Esophagus muscularis mucosa (tissue), 4 donors: ENCODE data around the gene TNRC18. TPM values are rescaled to one million over a fixed set of nuclear protein-coding genes. Genes with fewer than 3 reads are reported as not detected.

Experiments used
- DNase-seq: peaks from one replicate; pipeline ENCODE4 v3.0.0-alpha.2; 2017; ENCODE audit errors: extremely low spot score
- H3K27ac ChIP-seq, 4 donors: fragments of 200-600 bp; sonication (generic); replicated peaks in 1 of 4; 1 replicate in 3 of 4; 2 replicates in 1 of 4; pipeline ENCODE4 v1.5.1; 2016 to 2019; ENCODE audit warnings: mild to moderate bottlenecking in 1 of 4
- H3K27me3 ChIP-seq, 4 donors: fragments of 200-600 bp; sonication (generic); one replicate each; pipeline versions ENCODE4 v1.5.1 to v1.6.0; 2016 to 2019
- H3K36me3 ChIP-seq, 4 donors: fragments of 200-600 bp; sonication (generic); one replicate each; pipeline ENCODE4 v1.5.1; 2016 to 2019
- H3K4me1 ChIP-seq, 4 donors: fragments of 200-600 bp; sonication (generic); one replicate each; pipeline ENCODE4 v1.5.1; 2016 to 2019
- H3K4me3 ChIP-seq, 4 donors: fragments of 200-600 bp; sonication (generic); 1 replicate in 2 of 4; 2 replicates in 2 of 4; pipeline ENCODE4 v1.5.1; 2016 to 2019; ENCODE audit warnings: mild to moderate bottlenecking in 4 of 4, moderate library complexity in 1 of 4
- H3K9me3 ChIP-seq, 4 donors: fragments of 200-600 bp; sonication (generic); 1 replicate in 3 of 4; 2 replicates in 1 of 4; pipeline ENCODE4 v1.5.1; 2016 to 2019
- CTCF ChIP-seq, 3 experiments: fragments of 200-600 bp in 2 of 3; fragments of 450-650 bp in 1 of 3; sonication (generic) in 2 of 3; IDR thresholded peaks; one replicate each; pipeline ENCODE4 v1.5.1; 2017 to 2019; ENCODE audit warnings: antibody characterized with exemption in 3 of 3, mild to moderate bottlenecking in 2 of 3, moderate library complexity in 1 of 3
- EP300 ChIP-seq: sonication (generic); formaldehyde crosslinking; IDR thresholded peaks from one replicate; pipeline ENCODE4 v1.6.1; 2017; ENCODE audit warnings: antibody characterized with exemption
- POLR2A ChIP-seq: fragments of 450-650 bp; IDR thresholded peaks from one replicate; pipeline ENCODE4 v1.6.1; 2017; ENCODE audit warnings: antibody characterized with exemption, moderate library complexity, mild to moderate bottlenecking, low read depth
- POLR2AphosphoS5 ChIP-seq, 2 donors: sonication (generic); formaldehyde crosslinking; IDR thresholded peaks; one replicate each; pipeline ENCODE4 v1.6.1; 2017; ENCODE audit warnings: antibody characterized with exemption in 2 of 2
- WGBS: methylation state at CpG from one replicate; pipeline ENCODE4 v1.1.5; 2018; 5-methylcytosine and 5-hydroxymethylcytosine counted together
- intact Hi-C: fragments of 100-400 bp; cut with DNase I; formaldehyde crosslinking; loops from one replicate; pipeline ENCODE4 v1.15.1; 2023
- total RNA-seq, 4 donors: library from RNA; depleted of rRNA; stranded (reverse); fragments of >200 nt; gene quantifications; one replicate each; pipeline versions ENCODE4 v1.1.0 to v1.2.1, GENCODE V29; 2016

The TNRC18 gene
- total RNA-seq, 4 donors from 2014 or later: 101 to 277 (median 166) TPM

- H3K4me3 ChIP-seq: no peak overlapping the region
- no peaks in the 10 kb centered on the region for H3K36me3 ChIP-seq
- H3K27ac ChIP-seq: no peak overlapping the region
- peaks cover 3 to 36% (median 18%) of the 10 kb centered on the region in 4 donors for H3K4me1 ChIP-seq
- TF ChIP-seq POLR2A: no peak
- H3K9me3 ChIP-seq: no peaks in the 10 kb centered on the region
- no peaks in the 10 kb centered on the region for H3K27me3 ChIP-seq
- intact Hi-C loops: no loop called here
- WGBS: 75% methylated on average over 16 of the region's 16 CpGs
- no peak for DNase-seq
These were observed 20.0 kb upstream of the TNRC18 start for GRCh38 chr7:5443678-5444077.

- Histone ChIP-seq H3K36me3 (peaks cover 0 to 4% (median under 1%) of the 10 kb centered on the region in 4 donors), H3K27me3 (no peaks in the 10 kb centered on the region), H3K27ac (no peak overlapping the region), H3K4me1 (peaks cover 12 to 39% (median 20%) of the 10 kb centered on the region in 4 donors), H3K9me3 (no peaks in the 10 kb centered on the region), H3K4me3 (no peak overlapping the region)
- intact Hi-C loops: no loop called here
- TF ChIP-seq POLR2AphosphoS5 (IDR thresholded peaks at IDR 0.05) (no peak), CTCF (IDR thresholded peaks at IDR 0.05) (no peak), EP300 (no peak), POLR2A (no peak)
- WGBS: 90% methylated on average over 12 of the region's 20 CpGs
- DNase-seq: no peak
These were observed 19.2 kb upstream of the TNRC18 start for GRCh38 chr7:5442757-5443305.

- Histone ChIP-seq H3K4me3 (no peak overlapping the region), H3K9me3 (peaks cover 0 to 4% (median 0%) of the 10 kb centered on the region in 4 donors), H3K36me3 (peaks cover 0 to 5% (median 1%) of the 10 kb centered on the region in 4 donors), H3K27ac (no peak overlapping the region), H3K4me1 (peaks cover 13 to 41% (median 23%) of the 10 kb centered on the region in 4 donors), H3K27me3 (no peaks in the 10 kb centered on the region)
- 81% methylated on average over 8 of the region's 11 CpGs for WGBS
- no peak for DNase-seq
- no peak for TF ChIP-seq POLR2A
- no peak for TF ChIP-seq POLR2AphosphoS5 (IDR thresholded peaks at IDR 0.05)
- TF ChIP-seq CTCF (IDR thresholded peaks at IDR 0.05): no peak
- TF ChIP-seq EP300: no peak
- intact Hi-C loops: no loop called here
These were observed 18.3 kb upstream of the TNRC18 start for GRCh38 chr7:5441840-5442503.

- peaks cover 13 to 33% (median 23%) of the 10 kb centered on the region in 4 donors for H3K4me1 ChIP-seq
- H3K9me3 ChIP-seq: peaks cover 0 to 4% (median 0%) of the 10 kb centered on the region in 4 donors
- H3K36me3 ChIP-seq: peaks cover 0 to 5% (median 1%) of the 10 kb centered on the region in 4 donors
- TF ChIP-seq POLR2AphosphoS5 (IDR thresholded peaks at IDR 0.05): no peak
- TF ChIP-seq EP300: no peak
- no peak for TF ChIP-seq CTCF (IDR thresholded peaks at IDR 0.05)
- TF ChIP-seq POLR2A: no peak
- H3K27me3 ChIP-seq: no peaks in the 10 kb centered on the region
- DNase-seq: no peak
- 90% methylated on average over 19 of the region's 24 CpGs for WGBS
- intact Hi-C loops: no loop called here
- no peak overlapping the region for H3K4me3 ChIP-seq
- no peak overlapping the region for H3K27ac ChIP-seq
These were observed 16.2 kb upstream of the TNRC18 start for GRCh38 chr7:5439572-5440496.

- Histone ChIP-seq H3K27me3 (no peaks in the 10 kb centered on the region), H3K27ac (no peak overlapping the region), H3K9me3 (peaks cover 0 to 4% (median 0%) of the 10 kb centered on the region in 4 donors), H3K36me3 (peaks cover 0 to 5% (median 1%) of the 10 kb centered on the region in 4 donors), H3K4me3 (no peak overlapping the region), H3K4me1 (peaks cover 13 to 33% (median 23%) of the 10 kb centered on the region in 4 donors)
- TF ChIP-seq CTCF (IDR thresholded peaks at IDR 0.05): no peak
- no peak for TF ChIP-seq EP300
- TF ChIP-seq POLR2A: no peak
- TF ChIP-seq POLR2AphosphoS5 (IDR thresholded peaks at IDR 0.05): no peak
- no peak for DNase-seq
- 87% methylated on average over 3 of the region's 3 CpGs for WGBS
- intact Hi-C loops: no loop called here
These were observed 15.6 kb upstream of the TNRC18 start for GRCh38 chr7:5439209-5439571.
